GM21423 (cell line): ENCODE data around the gene HTR4.
"Not testable (repeated sequence)": the region's sequence is repeated elsewhere in the genome, so short reads cannot be mapped to it uniquely, and the experiment has no call there.

ENCODE experiments used
- ATAC-seq: cut with Tn5 transposase; IDR thresholded peaks from one replicate; pipeline ENCODE4 v1.9.1; 2021; ENCODE audit warnings: mild to moderate bottlenecking, moderate library complexity; ENCODE audit not compliant: unreplicated experiment

HTR4 gene, protein sequence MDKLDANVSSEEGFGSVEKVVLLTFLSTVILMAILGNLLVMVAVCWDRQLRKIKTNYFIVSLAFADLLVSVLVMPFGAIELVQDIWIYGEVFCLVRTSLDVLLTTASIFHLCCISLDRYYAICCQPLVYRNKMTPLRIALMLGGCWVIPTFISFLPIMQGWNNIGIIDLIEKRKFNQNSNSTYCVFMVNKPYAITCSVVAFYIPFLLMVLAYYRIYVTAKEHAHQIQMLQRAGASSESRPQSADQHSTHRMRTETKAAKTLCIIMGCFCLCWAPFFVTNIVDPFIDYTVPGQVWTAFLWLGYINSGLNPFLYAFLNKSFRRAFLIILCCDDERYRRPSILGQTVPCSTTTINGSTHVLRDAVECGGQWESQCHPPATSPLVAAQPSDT

DNA sequence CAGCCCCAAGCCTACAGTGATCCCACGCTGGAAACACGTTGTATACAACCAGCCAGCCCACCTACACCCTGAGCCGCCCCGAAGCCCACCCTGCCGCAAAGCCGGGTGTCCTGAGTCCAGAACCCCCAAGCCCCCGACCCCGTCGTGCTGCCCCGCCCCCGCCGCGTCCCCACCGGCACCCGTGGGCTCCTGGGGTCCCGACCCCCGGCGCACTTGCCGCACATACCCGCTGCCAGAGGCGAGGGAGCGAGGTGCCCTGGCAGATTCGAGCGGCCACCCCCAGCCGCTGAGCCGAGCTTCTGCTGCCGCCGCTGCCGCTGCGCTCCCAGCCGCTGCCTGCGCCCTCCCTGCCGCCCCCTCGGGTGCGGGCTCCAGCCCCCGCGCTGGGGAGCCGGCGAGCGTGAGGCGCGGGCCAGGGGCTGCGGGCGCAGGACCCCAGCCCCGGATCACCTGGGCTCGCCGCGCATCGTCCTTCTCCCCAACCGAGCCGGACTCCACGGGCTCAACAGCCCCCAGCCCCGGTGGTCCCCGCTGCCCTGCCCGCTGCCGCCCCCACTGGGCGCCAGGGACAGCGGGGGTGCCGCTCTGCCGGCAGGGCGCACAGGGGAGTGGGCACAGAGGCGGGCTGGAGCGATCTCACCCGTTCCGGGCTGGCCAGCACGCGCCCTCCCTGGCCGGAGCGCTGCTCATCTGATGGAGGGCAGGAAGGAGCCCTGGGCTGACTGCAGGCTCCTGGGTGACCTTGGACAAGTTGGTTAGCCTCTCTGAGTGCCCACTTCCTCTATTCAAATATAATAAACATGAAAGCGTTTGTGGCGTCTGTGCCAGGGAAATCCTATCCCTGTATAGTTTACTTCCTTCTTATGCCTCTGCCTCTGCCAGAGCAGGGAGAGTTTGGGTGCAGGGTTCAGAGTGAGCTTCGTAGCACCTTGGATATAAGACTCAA is at the start of gene HTR4:
Gene HTR4 (minus strand): TSS at position 692 of the 946 bp plus-strand sequence. CDS start 17,513 bp downstream, outside the sequence.
- ATAC-seq = no peak

DNA sequence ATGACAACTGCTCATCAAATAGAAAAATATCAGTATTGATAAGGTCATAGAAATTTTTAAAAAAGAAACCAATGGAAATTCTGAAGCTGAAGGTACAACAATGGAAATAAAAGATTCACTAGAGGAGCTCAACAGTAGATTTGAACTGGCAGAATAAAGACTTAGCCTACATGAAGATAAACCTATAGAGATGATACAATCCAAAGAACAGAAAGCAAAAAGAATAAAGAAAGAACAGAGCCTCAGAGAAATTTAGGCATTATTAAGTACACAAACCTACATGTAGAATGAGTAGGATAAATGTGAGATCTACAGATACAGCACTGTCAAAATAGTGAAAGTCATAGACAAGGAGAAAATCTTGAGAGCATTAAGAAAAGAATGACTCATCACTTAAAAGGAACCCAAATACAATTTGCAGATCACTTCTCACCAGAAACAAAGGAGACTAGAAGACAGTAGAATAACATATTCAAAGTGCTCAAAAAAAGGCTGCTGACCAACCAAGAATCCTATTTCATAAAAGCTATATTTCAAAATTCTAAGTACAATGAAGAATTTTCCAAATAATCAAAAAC is 47.8 kb upstream of the HTR4 start:
- ATAC-seq = no peak

DNA sequence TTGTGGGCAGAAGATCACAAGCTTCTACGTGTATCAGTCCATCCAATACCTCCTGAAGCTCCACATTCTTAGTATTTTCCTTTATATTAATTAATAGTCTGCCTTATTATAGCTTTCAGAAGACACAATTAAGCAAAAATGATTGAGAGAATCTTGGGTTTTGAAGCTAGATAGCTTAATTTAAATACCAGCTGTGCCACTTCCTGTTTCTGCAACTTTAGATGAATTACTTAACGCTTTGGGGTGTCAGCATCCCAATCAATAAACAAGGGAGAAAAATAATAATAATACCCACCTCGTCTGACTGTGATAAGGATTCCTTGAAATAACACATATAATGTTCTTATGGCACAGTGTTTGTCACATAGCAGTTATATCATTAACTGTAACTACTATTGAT is 44.7 kb upstream of the HTR4 start:
- no peak for ATAC-seq

DNA sequence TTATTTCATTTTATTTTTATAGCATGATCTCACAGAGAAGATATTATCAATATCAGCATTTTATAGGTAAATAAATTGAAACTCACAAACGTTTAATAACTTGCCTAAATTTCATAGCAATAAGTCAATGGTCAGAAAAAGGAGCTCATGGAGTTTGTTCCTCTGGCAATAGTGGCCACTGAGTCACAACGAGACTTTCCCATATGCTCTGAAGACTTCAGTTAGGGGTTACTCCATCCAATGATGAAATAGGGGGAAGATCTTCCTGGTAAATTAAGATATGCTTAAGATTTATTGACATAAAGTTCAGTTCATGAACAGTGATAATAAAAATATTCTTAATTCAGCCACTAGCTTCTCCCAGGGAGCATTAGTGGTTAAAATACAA is 43.5 kb upstream of the HTR4 start:
- no peak for ATAC-seq

DNA sequence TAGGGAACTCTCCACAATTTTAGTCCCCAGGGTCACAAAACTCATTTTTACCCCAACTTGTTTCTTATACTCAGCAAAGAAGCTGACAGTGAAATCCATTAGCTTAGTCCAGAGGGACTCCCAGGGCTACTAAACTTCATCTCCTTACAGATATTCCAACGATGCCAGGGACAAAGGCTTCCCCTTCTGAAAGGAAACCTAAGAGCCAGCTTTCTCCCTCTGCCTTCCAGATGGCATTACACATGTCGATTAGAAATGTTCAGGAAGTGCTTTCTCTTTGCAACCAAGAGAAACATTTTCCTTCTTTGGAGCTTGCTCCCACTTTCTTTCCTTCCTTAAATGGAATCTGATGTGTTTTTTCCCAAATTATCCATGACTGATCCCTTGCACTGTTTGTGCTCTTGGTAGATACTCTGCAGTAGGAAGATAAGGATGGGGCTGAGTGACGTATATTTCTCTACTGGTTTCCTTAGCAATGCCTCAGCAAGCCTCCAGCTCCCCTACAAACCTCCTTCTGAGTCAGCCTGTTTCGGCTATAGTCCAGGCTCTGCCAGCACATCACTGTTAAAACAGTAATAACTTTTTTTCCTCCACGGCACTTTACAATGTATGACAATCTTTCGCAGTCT is 43.0 kb upstream of the HTR4 start:
- no peak for ATAC-seq

DNA sequence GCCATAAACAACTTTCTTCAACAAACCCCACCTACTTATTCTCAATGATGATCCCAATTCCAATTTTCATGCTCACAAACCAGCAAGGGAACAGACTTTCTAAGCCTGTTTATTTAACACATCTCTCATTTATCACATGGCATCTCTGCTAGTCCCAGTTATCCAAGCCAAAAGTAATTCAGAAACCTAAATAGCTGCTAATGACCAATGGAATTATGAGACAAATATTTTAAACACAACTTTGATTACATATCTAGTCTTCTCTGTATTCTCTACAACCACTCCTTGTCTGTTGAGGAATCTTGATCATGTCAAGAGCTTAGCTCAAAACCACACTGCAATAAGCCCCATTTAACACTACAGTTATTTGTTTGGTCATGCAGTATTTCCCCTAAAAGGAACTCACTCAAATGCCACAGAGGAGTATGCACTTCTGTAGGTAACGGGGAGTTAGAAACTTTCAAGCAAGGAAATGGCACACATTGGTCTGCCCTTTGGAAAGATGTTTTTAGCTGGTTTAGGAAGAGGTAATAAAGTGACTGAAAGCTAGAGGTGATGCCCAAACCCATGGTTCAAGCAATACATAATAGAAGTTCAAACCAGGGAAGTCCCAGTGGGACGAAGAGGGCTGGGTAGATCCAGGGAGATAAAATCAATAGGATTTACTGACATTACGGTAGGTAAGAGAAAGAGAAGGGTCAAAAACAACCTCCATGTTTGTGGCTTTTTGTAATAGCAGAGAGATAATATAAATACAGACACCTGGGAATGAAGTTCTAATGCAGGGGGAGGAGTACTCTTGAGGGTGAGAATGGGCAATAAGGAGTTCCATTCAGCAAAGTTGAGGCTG is 42.1 kb upstream of the HTR4 start:
- no peak for ATAC-seq

DNA sequence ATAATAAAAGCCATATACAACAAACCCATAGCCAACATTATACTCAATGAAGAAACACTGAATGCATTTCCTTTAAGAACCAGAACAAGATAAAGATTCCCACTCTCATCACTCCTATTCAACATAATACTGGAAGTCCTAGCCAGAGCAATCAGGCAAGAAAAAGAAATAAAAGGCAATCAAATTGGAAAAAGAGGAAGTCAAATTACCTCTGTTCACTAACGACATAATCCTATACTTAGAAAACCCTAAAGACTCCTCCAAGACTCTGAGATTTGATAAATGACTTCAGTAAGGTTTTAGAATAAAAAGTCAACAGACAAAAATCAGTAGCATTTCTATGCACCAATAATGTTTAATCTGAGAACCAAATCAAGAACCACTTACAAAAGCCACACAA is 36.6 kb upstream of the HTR4 start:
- ATAC-seq = no peak

DNA sequence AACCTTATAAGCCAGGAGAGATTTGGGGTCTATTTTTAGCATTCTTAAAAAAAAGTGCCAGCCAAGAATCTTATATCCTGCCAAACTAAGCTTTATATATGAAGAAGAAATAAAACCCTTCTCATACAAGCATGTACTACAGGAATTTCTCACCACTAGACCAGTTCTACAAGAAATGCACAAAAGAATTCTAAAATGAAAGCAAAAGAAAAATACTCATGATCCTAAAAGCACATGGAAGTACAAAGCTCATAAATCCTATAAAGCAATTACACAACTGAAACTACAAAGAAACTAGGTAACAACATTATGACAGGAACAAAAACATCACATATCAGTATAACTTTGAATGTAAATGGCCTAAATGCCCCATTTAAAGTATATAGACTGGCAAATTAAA is 34.5 kb upstream of the HTR4 start:
- ATAC-seq = no peak

DNA sequence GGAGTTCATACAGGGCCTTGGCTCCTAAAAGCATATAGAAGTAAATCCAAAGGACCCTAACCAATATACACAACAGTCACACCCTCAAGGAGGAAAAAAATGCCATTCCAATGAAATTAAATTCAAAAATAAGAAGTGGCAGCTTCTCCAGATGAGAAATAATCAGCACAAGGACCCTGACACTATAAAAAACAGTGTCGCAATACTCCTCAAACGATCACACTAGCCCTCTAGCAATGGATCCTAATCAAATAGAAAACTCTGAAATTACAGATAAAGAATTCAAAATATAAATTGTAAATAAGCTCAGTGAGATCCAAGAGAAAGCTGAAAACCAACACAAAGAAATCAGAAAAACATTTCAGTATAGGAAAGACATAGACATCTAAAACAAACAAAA is 33.5 kb upstream of the HTR4 start:
- ATAC-seq = no peak

DNA sequence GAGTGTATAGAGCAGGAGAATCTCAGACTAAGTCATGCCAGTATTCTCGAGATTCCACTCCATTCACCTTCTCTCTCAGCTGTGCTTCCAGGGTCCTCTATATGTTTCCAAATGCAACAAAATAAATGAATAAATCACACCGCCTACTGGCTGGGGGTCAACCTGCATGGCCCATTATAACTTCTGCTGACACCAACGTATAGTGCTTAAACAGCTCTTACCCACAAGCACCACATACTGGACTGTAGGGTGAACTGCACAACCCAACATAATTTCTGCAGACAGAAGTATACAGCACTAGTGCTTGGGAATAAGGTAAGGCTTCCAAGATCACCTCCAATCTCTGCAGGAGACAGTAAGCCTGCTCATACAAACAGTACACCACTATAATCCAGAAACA is 33.1 kb upstream of the HTR4 start:
- ATAC-seq = peak; percentile 93

DNA sequence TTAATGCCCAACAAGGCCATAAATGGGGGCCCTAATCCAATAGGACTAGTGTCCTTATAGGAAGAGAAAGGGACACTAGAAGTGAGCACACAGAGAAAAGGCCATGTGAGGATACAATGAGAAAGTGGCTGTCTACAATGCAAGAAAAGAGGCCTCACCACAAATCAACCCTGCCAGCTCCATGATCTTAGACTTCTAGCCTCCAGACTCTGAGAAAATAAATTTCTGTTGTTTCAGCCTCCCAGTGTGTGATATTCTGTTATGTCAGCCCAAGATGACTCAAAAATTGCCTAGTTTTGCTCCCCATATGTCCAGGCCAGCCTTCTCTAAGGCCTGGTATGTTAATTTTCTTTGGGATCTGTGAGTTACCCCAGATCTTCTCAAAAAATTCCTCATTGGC is 32.3 kb upstream of the HTR4 start:
- ATAC-seq = no peak

DNA sequence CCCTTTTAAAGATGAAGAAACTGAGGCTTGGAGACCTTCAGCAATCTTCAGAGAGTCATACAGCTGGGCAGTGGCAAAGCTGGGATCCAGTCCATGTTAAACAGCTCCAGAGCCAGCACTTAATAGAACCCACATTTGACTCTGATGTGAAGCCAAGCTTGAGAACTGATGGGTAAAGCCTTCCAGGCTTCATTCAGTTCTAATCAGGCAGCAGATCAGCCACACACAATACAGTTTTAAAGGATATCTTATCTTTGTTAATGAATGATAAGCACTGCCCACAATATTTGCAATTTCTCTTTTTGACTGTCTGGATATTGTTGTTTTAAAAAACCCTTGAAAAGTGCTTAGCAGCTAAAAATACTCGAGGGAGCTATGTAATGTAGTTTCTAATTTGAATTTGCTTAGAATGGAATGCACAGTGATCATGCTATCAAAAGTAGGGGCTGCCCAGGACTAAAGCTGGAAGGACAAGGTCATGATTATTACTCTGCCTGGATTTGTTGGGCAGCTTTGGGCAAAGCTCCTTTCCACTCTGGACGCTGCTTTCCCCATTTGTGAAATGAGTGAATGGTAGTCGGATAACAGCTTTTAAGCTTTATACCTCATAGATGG is 31.3 kb upstream of the HTR4 start:
- no peak for ATAC-seq

DNA sequence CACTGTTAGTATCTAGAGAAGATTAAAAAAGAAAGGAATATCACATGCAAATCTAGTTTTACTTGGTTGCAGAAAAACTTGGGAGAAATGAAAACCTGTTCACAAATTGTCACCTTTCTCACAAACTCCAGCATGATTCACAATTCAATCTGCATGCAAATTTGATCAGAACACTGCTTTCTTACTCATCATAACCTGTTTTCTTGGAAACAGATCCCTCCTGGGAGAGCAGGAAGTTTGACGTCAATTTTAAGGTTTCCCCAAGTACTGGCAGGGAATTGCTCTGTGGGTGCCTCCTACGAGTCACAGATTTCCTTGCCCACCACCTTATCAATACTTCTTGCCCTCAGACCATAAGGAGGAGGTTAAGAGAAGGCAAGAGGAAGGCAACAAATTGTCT is 30.2 kb upstream of the HTR4 start:
- no peak for ATAC-seq

DNA sequence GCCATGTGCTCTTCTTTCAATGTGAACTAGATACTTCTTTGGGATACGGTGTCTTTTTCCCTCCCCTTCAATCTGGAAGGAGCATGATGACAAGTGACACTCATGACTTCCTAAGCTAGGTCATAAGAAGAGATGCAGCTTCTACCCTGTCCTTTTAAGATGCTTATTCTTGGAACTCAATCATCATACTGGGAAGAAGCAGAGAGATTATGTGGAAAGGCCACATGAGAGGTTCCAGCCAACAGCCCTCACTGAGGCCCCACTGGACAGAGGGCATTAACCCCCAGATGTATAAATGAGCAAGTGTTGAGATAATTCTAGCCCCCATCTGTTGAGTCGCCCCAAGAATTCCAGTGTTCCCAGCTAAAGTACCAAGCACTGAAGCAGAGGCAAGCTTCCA is 29.3 kb upstream of the HTR4 start:
- ATAC-seq = no peak

DNA sequence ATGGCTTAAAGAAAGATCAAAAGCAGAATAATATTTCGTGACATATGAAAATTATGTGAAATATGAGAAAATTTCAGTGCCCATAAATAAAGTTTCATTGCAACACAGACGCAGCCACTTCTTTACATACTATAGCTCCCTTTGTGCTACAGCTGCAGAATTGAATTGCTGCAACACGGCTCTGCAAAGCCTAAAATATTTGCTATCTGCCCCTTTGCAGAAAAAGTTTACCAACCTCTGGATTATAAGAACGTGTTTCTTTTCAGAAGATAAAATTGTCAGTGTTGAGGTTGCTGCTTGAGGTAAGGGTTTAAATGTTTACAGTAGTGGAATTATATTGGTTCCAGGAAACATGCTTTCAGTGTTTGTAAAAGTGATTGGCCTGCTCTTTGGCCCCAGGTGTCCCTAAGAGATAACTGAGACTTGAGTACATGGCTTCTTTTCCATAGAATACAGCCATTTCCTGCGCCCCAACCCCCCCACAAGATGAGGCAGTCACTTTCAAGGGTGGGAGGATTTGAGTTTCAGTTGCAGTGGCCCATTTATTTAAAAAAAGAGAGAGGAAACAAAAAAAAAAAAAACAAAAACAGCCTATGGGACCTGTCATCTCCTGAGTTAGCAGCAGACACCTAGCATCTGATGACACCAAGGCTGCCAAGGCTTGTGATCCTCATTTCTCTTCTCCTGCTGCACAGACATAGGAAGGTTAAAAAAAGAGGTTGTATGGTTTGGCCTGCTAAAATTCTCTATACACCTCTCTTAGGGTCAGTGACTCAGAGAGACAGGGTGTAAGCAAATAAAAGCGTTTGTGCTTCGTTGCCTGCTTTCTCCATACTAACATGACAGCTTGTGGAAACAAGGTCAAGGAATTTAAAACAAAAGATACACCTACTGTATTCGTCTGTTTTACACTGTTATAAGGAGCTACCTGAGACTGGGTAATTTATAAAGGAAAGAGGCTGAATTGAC is 28.0 kb upstream of the HTR4 start:
- ATAC-seq = no peak

DNA sequence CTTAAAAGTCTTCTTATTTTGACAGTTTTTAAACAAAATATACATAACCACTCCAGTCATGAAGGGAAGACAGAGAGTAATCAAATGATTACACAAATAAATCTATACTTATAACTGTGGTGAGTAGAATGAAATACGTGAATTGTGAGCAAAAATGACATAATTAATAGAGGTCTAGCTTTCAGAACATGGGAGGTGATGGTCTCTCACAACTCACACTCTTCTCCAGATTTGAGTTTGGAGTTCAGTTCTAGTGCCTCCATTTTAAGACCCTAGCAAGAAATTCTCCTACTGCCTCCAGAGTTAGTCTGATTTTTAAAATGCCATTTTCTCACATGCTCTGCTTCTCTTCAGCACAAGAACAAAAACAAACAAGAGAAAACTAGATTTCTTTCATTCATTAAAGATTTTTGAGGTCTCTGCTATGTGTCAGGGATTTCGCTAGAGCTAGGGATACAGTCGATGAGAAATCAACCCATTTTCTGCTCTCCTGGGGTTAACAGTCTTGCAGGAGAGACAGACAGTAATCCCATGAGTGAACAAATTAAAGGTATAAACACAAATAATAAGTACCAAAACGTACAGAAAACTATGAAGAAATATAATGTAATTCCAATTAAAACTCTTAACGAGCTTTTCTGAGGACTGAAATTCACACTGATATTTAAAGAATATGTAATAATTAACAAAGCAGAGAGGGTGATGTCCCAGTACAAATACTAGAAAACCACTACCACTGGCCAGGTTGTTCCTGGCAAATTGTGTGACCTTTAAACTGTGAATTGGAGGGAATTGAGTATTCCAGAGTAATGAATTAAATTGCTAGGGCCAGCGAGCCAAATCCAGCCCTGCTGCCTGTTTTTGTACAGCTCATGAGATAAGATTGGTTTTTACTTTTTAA is 27.1 kb upstream of the HTR4 start:
- ATAC-seq = no peak

DNA sequence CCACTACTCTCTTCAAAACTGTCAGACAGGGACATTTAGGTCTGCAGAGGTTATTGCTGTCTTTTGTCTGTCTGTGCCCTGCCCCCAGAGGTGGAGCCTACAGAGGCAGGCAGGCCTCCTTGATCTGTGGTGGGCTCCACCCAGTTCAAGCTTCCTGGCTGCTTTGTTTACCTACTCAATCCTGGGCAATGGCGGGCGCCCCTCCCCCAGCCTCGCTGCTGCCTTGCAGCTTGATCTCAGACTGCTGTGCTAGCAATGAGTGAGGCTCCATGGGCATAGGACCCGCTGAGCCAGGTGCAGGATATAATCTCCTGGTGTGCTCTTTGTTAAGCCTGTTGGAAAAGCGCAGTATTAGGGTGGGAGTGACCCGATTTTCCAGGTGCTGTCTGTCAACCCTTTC is 19.4 kb upstream of the HTR4 start:
- not testable (repeated sequence) for ATAC-seq

DNA sequence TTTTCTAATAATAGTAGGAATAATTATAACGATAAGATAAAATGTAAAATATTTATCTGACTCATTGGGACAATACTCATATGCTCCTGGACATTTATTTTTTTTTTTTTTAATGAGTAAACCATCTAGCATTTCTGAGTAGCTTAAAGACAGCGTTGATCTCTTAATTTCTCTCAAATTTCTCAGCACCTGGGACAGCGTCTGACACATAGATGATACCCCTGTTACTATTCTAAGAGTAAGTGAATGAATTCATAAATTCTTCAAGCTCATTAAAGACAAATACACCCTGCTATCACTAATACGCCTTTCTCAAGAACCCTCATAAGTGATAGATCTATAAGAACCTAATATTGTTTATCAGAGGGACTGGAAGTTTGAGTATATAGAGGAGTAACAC is 12.0 kb upstream of the HTR4 start:
- no peak for ATAC-seq
